ENCODE measurements around the gene VOPP1. TPM values are rescaled to one million over a fixed set of nuclear protein-coding genes. Genes with fewer than 3 reads are reported as not detected.

VOPP1 gene
- total and polyA plus RNA-seq, 8 donors, result 15.1 to 37.3 (median 19.2) TPM

DNA sequence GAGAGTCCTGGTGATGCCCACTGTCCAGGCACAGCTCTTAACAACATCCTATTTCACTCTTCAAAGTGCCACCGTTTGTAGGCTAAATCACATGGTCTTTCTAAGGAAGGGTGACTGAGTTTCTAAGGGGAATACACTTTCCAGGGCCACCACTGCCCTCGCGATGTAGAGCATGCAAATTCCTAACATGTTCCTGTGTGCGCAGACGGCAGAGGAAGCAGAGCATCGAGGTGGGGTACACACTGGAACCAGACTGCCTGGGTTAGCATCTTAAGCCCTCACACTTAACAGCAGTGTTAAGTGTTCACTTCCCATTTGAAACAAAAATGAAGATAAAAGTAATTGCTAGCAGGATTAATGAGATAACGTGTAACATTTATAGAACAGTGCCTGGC is 3.0 kb downstream of the VOPP1 start:
- no peaks in the 10 kb centered on the region for H3K27me3 ChIP-seq
- ATAC-seq (no peak), DNase-seq (no peak), FAIRE-seq (no peak)
- WGBS, 2 donors, result 48 to 53% methylated on average over 7 of the region's 7 CpGs
- intact Hi-C loops (cut with DNase I), result no loop called here
- H3K4me1 ChIP-seq, result peaks cover 0 to 23% (median 0%) of the 10 kb centered on the region in 3 donors
- TF ChIP-seq, protein P1, sequence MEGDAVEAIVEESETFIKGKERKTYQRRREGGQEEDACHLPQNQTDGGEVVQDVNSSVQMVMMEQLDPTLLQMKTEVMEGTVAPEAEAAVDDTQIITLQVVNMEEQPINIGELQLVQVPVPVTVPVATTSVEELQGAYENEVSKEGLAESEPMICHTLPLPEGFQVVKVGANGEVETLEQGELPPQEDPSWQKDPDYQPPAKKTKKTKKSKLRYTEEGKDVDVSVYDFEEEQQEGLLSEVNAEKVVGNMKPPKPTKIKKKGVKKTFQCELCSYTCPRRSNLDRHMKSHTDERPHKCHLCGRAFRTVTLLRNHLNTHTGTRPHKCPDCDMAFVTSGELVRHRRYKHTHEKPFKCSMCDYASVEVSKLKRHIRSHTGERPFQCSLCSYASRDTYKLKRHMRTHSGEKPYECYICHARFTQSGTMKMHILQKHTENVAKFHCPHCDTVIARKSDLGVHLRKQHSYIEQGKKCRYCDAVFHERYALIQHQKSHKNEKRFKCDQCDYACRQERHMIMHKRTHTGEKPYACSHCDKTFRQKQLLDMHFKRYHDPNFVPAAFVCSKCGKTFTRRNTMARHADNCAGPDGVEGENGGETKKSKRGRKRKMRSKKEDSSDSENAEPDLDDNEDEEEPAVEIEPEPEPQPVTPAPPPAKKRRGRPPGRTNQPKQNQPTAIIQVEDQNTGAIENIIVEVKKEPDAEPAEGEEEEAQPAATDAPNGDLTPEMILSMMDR (IDR thresholded peaks at IDR 0.05), result no peak
- H3K4me3 ChIP-seq, result no peak overlapping the region
- H3K9me3 ChIP-seq, result no peaks in the 10 kb centered on the region
- no peaks in the 10 kb centered on the region for H3K36me3 ChIP-seq
- H3K27ac ChIP-seq, result peak overlapping the region in 1 of 4 donors; percentile 18

DNA sequence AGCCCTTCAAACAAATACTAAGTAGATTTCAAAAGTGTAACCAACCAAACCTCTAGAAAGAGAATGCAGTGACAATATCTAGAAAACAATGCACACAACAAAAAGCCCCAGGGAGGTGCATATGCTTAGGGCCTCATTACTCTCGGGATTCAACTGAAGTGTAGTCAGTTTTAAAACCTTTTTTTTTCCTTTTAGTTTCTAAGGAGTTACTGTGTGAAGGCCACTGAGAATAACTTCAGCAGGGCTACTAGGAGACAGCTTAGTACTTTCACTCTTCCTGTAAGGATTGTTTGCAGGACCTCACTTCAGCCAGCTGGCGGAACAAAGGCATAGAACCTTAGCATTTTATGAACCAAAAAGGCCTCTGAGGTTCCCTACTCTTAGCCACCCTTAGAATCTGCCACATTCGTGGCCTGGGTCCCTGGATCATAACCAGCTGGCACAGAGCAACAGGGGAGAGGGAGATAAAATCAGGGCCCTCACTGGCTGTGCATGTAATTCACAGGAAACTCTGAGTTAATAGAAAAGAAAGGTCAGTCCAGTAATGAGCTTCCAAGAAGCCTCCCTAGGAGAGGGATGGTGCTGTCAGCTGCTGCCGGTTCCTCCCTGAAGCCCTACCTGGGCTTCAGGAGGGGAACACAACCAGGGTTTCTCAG is 3.6 kb downstream of the VOPP1 start:
- Histone ChIP-seq H3K27me3 (no peaks in the 10 kb centered on the region), H3K36me3 (no peaks in the 10 kb centered on the region), H3K27ac (peak overlapping the region in 1 of 4 donors; percentile 18), H3K4me3 (no peak overlapping the region), H3K9me3 (no peaks in the 10 kb centered on the region), H3K4me1 (peaks cover 0 to 24% (median 0%) of the 10 kb centered on the region in 3 donors)
- 60 to 63% methylated on average over 4 of the region's 4 CpGs for WGBS, 2 donors
- intact Hi-C loops (cut with DNase I), result no loop called here
- FAIRE-seq (no peak), DNase-seq (no peak), ATAC-seq (no peak)
- TF ChIP-seq, protein P1 (IDR thresholded peaks at IDR 0.05), result no peak

DNA sequence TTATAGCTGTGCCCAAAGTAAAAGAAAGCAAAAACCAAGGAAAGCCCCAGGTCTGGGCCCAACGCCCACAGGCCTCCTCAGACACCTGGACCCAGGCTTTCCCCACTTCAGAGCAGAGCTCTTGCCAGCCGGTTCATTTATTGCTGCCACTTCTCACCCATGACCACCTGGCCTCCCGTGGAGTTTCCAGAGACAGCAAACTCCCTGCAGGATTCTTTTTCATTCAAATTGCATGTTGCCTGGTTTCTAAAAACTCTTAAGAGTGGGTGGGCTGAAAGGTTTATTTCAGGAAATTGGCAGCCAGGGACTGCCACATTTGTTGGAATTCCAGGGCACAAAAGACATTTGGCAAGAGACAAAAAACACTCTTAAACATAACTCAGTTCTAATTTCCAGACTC is 4.7 kb downstream of the VOPP1 start:
- TF ChIP-seq, protein P1 (IDR thresholded peaks at IDR 0.05), result no peak

DNA sequence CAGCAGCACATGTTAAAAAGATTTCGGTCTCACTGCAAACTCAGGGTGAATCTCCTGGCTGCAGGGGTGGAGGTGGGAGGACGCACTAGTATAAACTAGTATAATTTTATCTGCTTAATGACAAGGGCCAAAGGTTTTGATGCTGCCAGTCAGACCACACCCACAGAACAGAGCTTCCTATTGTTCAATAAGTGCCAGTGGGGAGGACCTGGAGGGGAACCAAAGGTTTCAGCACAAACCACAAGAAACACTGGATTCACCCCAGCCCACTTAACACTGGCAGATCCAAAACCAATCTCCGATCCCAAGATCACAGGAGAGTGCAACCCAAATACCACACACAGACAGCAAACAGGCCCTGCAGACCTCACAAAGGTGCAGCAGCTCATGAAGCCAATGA is 6.6 kb downstream of the VOPP1 start:
- Histone ChIP-seq H3K4me3 (no peak overlapping the region), H3K27me3 (no peaks in the 10 kb centered on the region), H3K4me1 (peaks cover 0 to 16% (median 0%) of the 10 kb centered on the region in 3 donors), H3K27ac (no peak overlapping the region), H3K36me3 (no peaks in the 10 kb centered on the region), H3K9me3 (no peaks in the 10 kb centered on the region)
- intact Hi-C loops (cut with DNase I), result no loop called here
- no peak for FAIRE-seq
- no peak for ATAC-seq
- DNase-seq, result no peak
- 78 to 83% methylated on average over 3 of the region's 3 CpGs for WGBS, 2 donors
- TF ChIP-seq, protein P1 (IDR thresholded peaks at IDR 0.05), result no peak

More for the DNA sequence above, 4.7 kb downstream of the VOPP1 start:
- Histone ChIP-seq H3K4me3 (no peak overlapping the region), H3K4me1 (peaks cover 0 to 21% (median 0%) of the 10 kb centered on the region in 3 donors), H3K27me3 (no peaks in the 10 kb centered on the region), H3K9me3 (no peaks in the 10 kb centered on the region), H3K27ac (no peak overlapping the region), H3K36me3 (no peaks in the 10 kb centered on the region)
- ATAC-seq, result no peak
- intact Hi-C loops (cut with DNase I), result no loop called here
- WGBS, 2 donors, result 60 to 74% methylated on average over 3 of the region's 3 CpGs
- FAIRE-seq, result no peak
- no peak for DNase-seq

DNA sequence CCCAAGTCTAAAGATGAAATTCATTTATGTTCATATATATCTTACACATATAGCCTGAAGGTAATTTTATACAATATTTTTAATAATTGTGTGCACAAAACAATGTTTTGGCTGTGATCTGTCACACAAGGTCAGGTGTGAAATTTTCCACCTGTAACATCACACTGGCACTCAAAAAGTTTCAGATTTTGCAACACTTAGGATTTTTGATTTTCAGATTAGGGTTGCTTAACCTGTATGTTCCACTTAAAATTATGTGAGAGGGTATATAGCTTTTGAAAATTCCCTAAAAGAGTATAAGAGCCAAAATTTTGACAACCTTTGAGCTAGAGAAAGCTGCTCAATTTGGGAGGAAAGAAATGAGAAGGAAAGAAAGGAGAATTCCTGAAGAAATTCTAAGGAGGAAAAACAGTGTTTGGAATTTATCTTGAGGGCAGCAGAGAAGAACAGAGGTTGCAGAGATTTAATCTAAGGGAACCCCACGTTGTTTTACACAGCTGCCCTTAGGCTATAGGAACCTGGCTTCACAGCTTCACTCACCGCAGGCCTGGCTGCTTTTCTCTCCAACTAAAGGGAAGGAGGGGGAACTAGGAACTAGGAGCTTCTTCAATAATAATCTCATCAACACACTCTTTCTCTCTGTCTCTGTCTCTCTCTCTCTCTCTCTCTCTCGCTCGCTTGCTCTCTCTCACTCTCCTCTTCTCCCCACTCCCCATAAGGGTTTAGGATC is 8.5 kb downstream of the VOPP1 start:
- FAIRE-seq, result no peak
- H3K27me3 ChIP-seq, result no peaks in the 10 kb centered on the region
- no peak overlapping the region for H3K27ac ChIP-seq
- TF ChIP-seq, protein P1 (IDR thresholded peaks at IDR 0.05), result no peak
- no peak for ATAC-seq
- H3K4me1 ChIP-seq, result peaks cover 0 to 10% (median 0%) of the 10 kb centered on the region in 3 donors
- H3K36me3 ChIP-seq, result no peaks in the 10 kb centered on the region
- intact Hi-C loops (cut with DNase I), result no loop called here
- no peak for DNase-seq
- no peaks in the 10 kb centered on the region for H3K9me3 ChIP-seq
- H3K4me3 ChIP-seq, result no peak overlapping the region
- 43 to 66% methylated on average over 4 of the region's 4 CpGs for WGBS, 2 donors
